GM12878 (cell line): ENCODE measurements around the gene ZNF527. TPM values are rescaled to one million over a fixed set of nuclear protein-coding genes. Genes with fewer than 3 reads are reported as not detected.

Source experiments
- ATAC-seq: fragments of 200-7000 bp; cut with Tn5 transposase; 3 replicates; pipeline ENCODE4 v1.9.1; 2020; ENCODE audit warnings: mild to moderate bottlenecking, moderate library complexity
- BruUV-seq: library from RNA; stranded (reverse); fragments of 400-500 nt; replicated peaks from 2 replicates; lab custom pipeline; 2021; lab: Mats Ljungman, UMichigan
- CTCF ChIA-PET: fragments of 300-600 bp; sonication (Branson Sonifier 250); formaldehyde crosslinking; extraction: SDS; loops from one replicate; lab custom pipeline; 2021; ENCODE audit warnings: inconsistent platforms; lab: Yijun Ruan, JAX
- POLR2A ChIA-PET: fragments of 350-600 bp; formaldehyde crosslinking; extraction: SDS; loops from one replicate; lab custom pipeline; 2021; ENCODE audit warnings: inconsistent platforms; lab: Charles Lee
- RAD21 ChIA-PET: fragments of 300-600 bp; sonication (Branson Sonifier 250); formaldehyde crosslinking; loops from one replicate; lab custom pipeline; 2023; ENCODE audit warnings: antibody characterized with exemption; ENCODE audit not compliant: unreplicated experiment; lab: Charles Lee
- SMC1A ChIA-PET: fragments of 300-600 bp; sonication (Branson Sonifier 250); formaldehyde crosslinking; loops from one replicate; lab custom pipeline; 2023; ENCODE audit not compliant: unreplicated experiment, uncharacterized antibody; lab: Charles Lee
- DNase-seq: peaks from one replicate; pipeline ENCODE4 v3.0.0-alpha.2; 2011; ENCODE audit warnings: low read depth, low spot score
- FAIRE-seq: peaks from 3 replicates; lab custom pipeline; 2011; peaks lifted over from hg19 to GRCh38; lab: Jason Lieb, UNC
- H2AFZ ChIP-seq: 2 replicates; pipeline ENCODE4 v1.6.0; 2011; ENCODE audit warnings: low read depth, low read length, control low read depth; ENCODE audit not compliant: control insufficient read depth
- H3K27ac ChIP-seq: 2 replicates; pipeline ENCODE4 v1.5.1; 2011; ENCODE audit warnings: control low read depth; ENCODE audit not compliant: control insufficient read depth, insufficient read depth
- H3K27me3 ChIP-seq, 2 experiments: replicated peaks in 1 of 2; 2 replicates each; pipeline versions ENCODE4 v1.6.0 to v1.6.1; 2011; ENCODE audit warnings: low read length in 1 of 2; ENCODE audit not compliant: control insufficient read depth in 2 of 2, insufficient read depth in 2 of 2
- H3K36me3 ChIP-seq, 2 experiments: 2 replicates each; pipeline ENCODE4 v1.5.1; 2011; ENCODE audit warnings: low read length in 1 of 2; ENCODE audit not compliant: control insufficient read depth in 2 of 2, insufficient read depth in 2 of 2
- H3K4me1 ChIP-seq: 2 replicates; pipeline ENCODE4 v1.6.1; 2011; ENCODE audit warnings: mild to moderate bottlenecking, low read length, moderate library complexity, mixed read lengths; ENCODE audit not compliant: control insufficient read depth, insufficient read depth
- H3K4me2 ChIP-seq: 2 replicates; pipeline ENCODE4 v1.6.0; 2011; ENCODE audit warnings: control low read depth; ENCODE audit not compliant: control insufficient read depth, insufficient read depth
- H3K4me3 ChIP-seq: fragments of 200-600 bp; sonication (generic); 2 replicates; pipeline ENCODE4 v1.5.1; 2016
- H3K79me2 ChIP-seq: 2 replicates; pipeline ENCODE4 v1.6.0; 2011; ENCODE audit warnings: low read length; ENCODE audit not compliant: control insufficient read depth, insufficient read depth
- H3K9ac ChIP-seq: 2 replicates; pipeline ENCODE4 v1.8.0; 2011; ENCODE audit warnings: low read length, control low read depth, mixed read lengths; ENCODE audit not compliant: control insufficient read depth, insufficient read depth
- H3K9me3 ChIP-seq: replicated peaks from 3 replicates; pipeline ENCODE4 v1.5.1; 2011; ENCODE audit warnings: mild to moderate bottlenecking, low read length; ENCODE audit not compliant: control insufficient read depth, insufficient read depth
- H4K20me1 ChIP-seq: 2 replicates; pipeline ENCODE4 v1.6.0; 2011; ENCODE audit not compliant: control insufficient read depth, insufficient read depth
- BCL11A ChIP-seq: IDR thresholded peaks from 2 replicates; pipeline ENCODE4 v1.6.1; 2011; ENCODE audit warnings: low read depth, low read length
- BCL3 ChIP-seq: IDR thresholded peaks from 2 replicates; pipeline ENCODE4 v1.6.1; 2011; ENCODE audit warnings: borderline replicate concordance, low read depth, mild to moderate bottlenecking, moderate library complexity, low read length; ENCODE audit not compliant: insufficient read depth, poor library complexity, severe bottlenecking
- BHLHE40 ChIP-seq, 2 experiments: fragments of 450-650 bp in 1 of 2; IDR thresholded peaks; 2 replicates each; pipeline ENCODE4 v1.6.1; 2011 to 2017; ENCODE audit warnings: low read depth in 2 of 2, borderline replicate concordance in 1 of 2, improper control_type of control experiment in 1 of 2, low read length in 1 of 2, mild to moderate bottlenecking in 1 of 2
- BRCA1 ChIP-seq: IDR thresholded peaks from 2 replicates; pipeline ENCODE4 v1.6.1; 2011; ENCODE audit warnings: low read depth, low read length, improper control_type of control experiment
- POLR2AphosphoS5 ChIP-seq: IDR thresholded peaks from 2 replicates; pipeline ENCODE4 v1.6.1; 2011; ENCODE audit warnings: mild to moderate bottlenecking, low read length, inconsistent platforms
- SIN3A ChIP-seq: IDR thresholded peaks from 2 replicates; pipeline ENCODE4 v1.6.1; 2012; ENCODE audit warnings: low read depth, low read length, improper control_type of control experiment
- YBX1 ChIP-seq: fragments of 450-650 bp; IDR thresholded peaks from 2 replicates; pipeline ENCODE4 v1.6.1; 2016; ENCODE audit warnings: antibody characterized with exemption
- WGBS: methylation state at CpG from one replicate; pipeline ENCODE4 v1.1.6; 2016; ENCODE audit warnings: low lambda C conversion rate; ENCODE audit not compliant: insufficient replicate concordance, insufficient coverage; ENCODE audit errors: missing lambda C conversion rate; 5-methylcytosine and 5-hydroxymethylcytosine counted together
- in situ Hi-C: fragments of 300-500 bp; cut with MboI; formaldehyde crosslinking; loops from 9 replicates; pipeline ENCODE4 v1.14.3; 2018; ENCODE audit warnings: mixed read lengths
- intact Hi-C: fragments of 100-400 bp; cut with micrococcal nuclease; formaldehyde crosslinking; loops from one replicate; pipeline ENCODE4 v1.14.2; 2022; ENCODE audit not compliant: unreplicated experiment
- polyA plus RNA-seq, 11 experiments: library from polyadenylated mRNA; depleted of rRNA in 4 of 11; unstranded in 6 of 11; stranded (reverse) in 5 of 11; fragments of >200 nt; fragmentation: Nextera tagmentation in 4 of 11; fragmentation: Illumina TruSeq in 1 of 11; extraction: Ambion mirVana in 4 of 11; extraction: Trizol in 1 of 11; gene quantifications; 1 replicate in 1 of 11; 2 replicates in 10 of 11; pipeline versions ENCODE4 v1.2.1 to v1.2.3, GENCODE V29; 2011 to 2016; ENCODE audit warnings: inconsistent platforms in 2 of 11, missing spikeins in 2 of 11, low read depth in 1 of 11
- total RNA-seq, 4 experiments: library from RNA; depleted of rRNA in 3 of 4; stranded (reverse); fragments of >200 nt in 3 of 4; fragmentation: Illumina TruSeq in 1 of 4; extraction: Trizol in 1 of 4; gene quantifications; 2 replicates each; pipeline versions ENCODE4 v1.2.1 to v1.2.3, GENCODE V29; 2013 to 2021

ZNF527 gene
- total and polyA plus RNA-seq, 10 of the 15 experiments (the other 5 are each of a cell fraction or from before 2014, with no cell fraction given), result 2.0 to 5.6 (median 3.6) TPM

GRCh38 chr19:37342753-37343152 is 28.1 kb upstream of the ZNF527 start:
- no peak overlapping the region for H3K27ac ChIP-seq
- DNase-seq, result no peak
- intact Hi-C loops, result no loop called here
- no peak overlapping the region for H3K4me2 ChIP-seq
- H3K79me2 ChIP-seq, result no peaks in the 10 kb centered on the region
- SMC1A ChIA-PET, result interaction anchor here (1.5 kb wide), 1 partner anchor 26 kb away, joined by 3 read pairs; no protein-coding TSS in a partner anchor
- FAIRE-seq, result no peak
- H3K27me3 ChIP-seq, result no peaks in the 10 kb centered on the region
- BruUV-seq, result no TSS peak
- RAD21 ChIA-PET, result no interaction called here
- H4K20me1 ChIP-seq, result no peaks in the 10 kb centered on the region
- peaks cover 6% of the 10 kb centered on the region; the same call in 2 of the 3 replicates for H3K9me3 ChIP-seq
- no peaks in the 10 kb centered on the region for H3K4me1 ChIP-seq
- peaks cover 0 to 9% of the 10 kb centered on the region in 2 experiments for H3K36me3 ChIP-seq
- H2AFZ ChIP-seq, result no peak overlapping the region
- CTCF ChIA-PET, result no interaction called here
- 89% methylated on average over 5 of the region's 5 CpGs for WGBS
- in situ Hi-C loops, result no loop called here
- POLR2A ChIA-PET, result interaction anchor here (0.6 to 1.1 kb wide), 3 partner anchors 8 to 772 kb away, joined by 3 to 5 read pairs (median 3); a partner anchor contains a TSS
- no peak overlapping the region for H3K9ac ChIP-seq
- H3K4me3 ChIP-seq, result no peak overlapping the region
- no peak for ATAC-seq
- TF ChIP-seq BCL11A, result no peak
- TF ChIP-seq BHLHE40 (IDR thresholded peaks at IDR 0.05; ENCODE audit: borderline replicate concordance in 1 of 2, low read depth in 2 of 2, low read length in 1 of 2), result no peak
- TF ChIP-seq BCL3, result no peak
- no peak for TF ChIP-seq POLR2AphosphoS5
- no peak for TF ChIP-seq YBX1
- TF ChIP-seq BRCA1, result no peak
- no peak for TF ChIP-seq SIN3A
